SIG-M5 treated with dmso at 0.1 percent for 504 hours (cell line): Measurements from ENCODE around the gene NDOR1.
"Not testable (repeated sequence)": the region's sequence is repeated elsewhere in the genome, so short reads cannot be mapped to it uniquely, and the experiment has no call there.

Experiments
- DNase-seq: peaks from one replicate; lab custom pipeline; 2025; ENCODE audit not compliant: unreplicated experiment; lab: John Stamatoyannopoulos, UW

NDOR1 gene

GRCh38 chr9:137230705-137231371 lies 25.3 kb downstream of the NDOR1 start, which contains the start of gene SLC34A3:
SLC34A3 (plus strand) TSS chr9:137230901; CDS start chr9:137231703, 802 bp downstream.
- no peak for DNase-seq

- DNase-seq, result no peak
Measured at GRCh38 chr9:137231372-137232039, 26.0 kb downstream of the NDOR1 start.

GRCh38 chr9:137232101-137232500 lies 26.6 kb downstream of the NDOR1 start:
- DNase-seq, result no peak

- DNase-seq, result no peak
Measured at GRCh38 chr9:137232510-137232909, 27.0 kb downstream of the NDOR1 start.

DNA sequence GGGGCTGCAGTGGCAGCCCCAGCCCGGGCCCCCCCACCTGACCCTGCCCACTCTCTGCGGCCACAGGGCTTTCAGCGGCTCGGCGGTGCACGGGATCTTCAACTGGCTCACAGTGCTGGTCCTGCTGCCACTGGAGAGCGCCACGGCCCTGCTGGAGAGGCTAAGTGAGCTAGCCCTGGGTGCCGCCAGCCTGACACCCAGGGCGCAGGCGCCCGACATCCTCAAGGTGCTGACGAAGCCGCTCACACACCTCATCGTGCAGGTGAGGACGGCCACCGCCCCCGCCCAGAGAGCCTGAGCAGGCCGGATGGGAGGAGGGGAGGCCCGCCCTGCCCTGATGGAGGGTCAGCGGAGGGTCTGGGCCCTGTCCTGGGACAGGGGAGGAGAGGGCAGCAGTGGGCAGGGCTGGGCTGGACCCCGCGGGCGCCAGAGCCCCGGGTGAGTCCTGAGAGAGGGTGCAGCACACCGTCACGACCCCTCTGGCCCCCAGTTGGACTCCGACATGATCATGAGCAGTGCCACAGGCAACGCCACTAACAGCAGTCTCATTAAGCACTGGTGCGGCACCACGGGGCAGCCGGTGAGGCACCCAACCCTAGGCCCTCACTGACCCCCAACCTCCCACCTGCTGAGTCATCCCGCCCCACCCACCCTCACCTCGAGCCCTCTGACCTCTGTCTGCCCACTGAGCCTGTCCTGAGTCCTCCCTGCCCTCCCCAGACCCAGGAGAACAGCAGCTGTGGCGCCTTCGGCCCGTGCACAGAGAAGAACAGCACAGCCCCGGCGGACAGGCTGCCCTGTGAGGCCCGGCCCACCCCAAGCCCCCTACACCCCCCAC lies 27.9 kb downstream of the NDOR1 start:
- no peak for DNase-seq

- no peak for DNase-seq
Measured at GRCh38 chr9:137234055-137234697, 28.7 kb downstream of the NDOR1 start.

GRCh38 chr9:137234758-137235423 lies 29.4 kb downstream of the NDOR1 start:
- DNase-seq, result no peak

DNA sequence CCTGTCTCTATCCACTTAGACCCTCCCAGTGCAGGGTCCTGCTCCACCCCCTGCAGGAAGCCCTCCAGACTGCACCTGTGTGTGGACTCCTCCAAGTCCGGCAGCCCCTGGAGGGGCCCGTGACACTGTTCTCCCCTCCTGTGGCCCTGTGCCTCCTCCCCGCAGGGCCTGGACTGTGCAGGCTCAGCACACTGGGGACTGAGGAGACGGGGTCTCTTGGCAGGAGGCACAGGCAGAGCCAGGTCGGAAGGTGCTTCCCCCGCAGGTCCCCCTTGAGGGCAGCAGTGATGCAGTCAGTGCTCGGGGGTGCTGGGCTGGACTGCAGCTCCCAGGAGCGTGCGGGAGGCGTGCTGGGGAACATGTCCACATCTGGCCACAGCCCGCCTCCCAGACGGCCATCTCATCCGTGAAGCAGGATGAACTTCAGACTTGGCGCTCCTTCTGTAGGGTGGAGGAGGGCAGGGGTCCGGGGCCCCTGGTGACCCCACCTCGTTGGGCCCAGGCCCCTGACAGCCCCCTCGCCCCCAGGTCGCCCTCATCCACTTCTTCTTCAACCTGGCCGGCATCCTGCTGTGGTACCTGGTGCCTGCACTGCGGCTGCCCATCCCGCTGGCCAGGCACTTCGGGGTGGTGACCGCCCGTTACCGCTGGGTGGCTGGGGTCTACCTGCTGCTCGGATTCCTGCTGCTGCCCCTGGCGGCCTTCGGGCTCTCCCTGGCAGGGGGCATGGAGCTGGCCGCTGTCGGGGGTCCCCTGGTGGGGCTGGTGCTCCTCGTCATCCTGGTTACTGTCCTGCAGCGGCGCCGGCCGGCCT lies 30.1 kb downstream of the NDOR1 start:
- DNase-seq, result no peak

GRCh38 chr9:137236238-137236935 lies 30.9 kb downstream of the NDOR1 start:
- DNase-seq, result peak; percentile 71

- DNase-seq, result no peak
Measured at GRCh38 chr9:137236936-137237421, 31.5 kb downstream of the NDOR1 start.

DNA sequence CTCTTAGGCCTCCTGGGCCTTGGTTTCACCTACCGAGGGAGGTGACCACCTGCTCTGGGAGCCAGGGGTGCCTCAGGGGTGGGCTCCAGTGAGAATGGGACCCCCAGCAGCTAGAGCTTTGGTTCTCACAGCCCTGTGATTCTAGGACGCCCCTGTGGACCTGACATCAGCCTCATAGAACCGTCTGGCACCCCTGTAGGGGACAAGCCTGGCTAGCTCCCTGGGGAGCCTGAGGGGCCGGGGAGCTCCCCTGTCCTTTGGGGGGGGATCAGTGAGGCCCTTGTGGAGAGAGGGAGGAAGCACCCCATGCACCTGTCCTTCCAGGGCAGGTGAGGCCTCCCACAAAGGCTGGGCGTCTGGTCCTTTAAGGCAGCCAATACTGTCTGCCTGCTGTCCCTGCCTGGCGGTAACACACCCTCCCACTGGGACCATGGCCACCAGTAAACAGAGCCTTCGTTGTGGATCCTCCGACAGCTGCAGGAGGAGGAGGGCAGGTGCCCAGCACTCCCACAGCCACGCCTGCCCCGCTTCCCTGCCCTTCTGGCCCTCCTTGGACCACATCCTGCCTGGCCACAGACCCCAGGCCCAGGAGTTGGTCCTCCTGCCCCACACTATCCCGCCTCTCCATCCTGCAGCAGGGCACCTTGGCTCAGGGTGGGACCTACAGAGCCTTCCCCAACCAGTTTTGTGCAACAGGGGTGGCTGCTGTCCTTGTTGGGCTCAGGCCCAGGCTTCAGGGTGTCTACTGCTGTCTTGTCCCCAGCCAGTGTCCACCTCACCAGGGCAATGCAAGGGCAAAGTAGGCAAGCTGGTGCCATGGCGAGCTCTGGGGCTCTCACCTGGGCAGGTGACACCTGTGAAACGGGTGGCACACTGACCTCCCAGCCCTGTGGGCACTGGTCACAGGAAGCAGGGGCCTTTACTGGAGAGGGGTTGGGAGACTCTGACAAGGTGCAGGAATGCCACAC lies 32.5 kb downstream of the NDOR1 start:
- no peak for DNase-seq

- not testable (repeated sequence) for DNase-seq
Measured at GRCh38 chr9:137239541-137240200, 34.2 kb downstream of the NDOR1 start.

GRCh38 chr9:137240318-137240840 lies 34.9 kb downstream of the NDOR1 start:
- DNase-seq, result peak; percentile 54

DNA sequence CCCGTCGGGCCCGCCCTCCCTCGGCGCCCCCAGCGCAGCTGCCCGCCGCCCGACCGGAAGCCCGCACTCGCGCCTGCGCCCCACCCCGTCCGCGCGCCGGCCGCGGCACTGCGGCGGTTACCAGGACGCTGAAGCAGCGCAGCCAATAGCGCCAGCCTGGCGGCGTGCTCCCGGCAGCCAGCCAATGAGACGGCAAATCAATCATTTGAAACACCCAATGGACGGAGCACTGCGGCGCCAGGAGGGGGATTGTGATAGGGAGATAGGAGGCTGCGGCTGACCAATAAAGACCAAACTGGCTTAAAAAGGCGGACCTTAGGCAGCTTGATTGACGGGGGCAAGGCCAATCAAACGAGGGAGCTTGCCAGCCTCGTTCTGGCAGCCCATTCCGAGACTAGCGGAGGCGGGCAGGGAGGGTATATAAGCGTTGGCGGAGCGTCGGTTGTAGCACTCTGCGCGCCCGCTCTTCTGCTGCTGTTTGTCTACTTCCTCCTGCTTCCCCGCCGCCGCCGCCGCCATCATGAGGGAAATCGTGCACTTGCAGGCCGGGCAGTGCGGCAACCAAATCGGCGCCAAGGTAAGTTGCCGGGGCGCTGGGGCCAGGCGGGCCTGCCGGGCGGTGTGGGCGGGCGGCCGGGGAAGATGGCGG lies 35.5 kb downstream of the NDOR1 start, which contains the start of gene TUBB4B:
TSS of gene TUBB4B (plus strand) at position 447 of the 649 bp plus-strand sequence. CDS start at position 521, 74 bp downstream.
- peak; percentile 99 for DNase-seq

- no peak for DNase-seq
Measured at GRCh38 chr9:137241490-137242268, 36.2 kb downstream of the NDOR1 start.
